HEK293T (cell line): Measurements from ENCODE around the gene CPD.

ENCODE experiments used
- BHLHE40 ChIP-seq: fragments of 450-650 bp; IDR thresholded peaks from 2 replicates; pipeline ENCODE4 v1.6.1; 2016; ENCODE audit warnings: mild to moderate bottlenecking, moderate library complexity, borderline replicate concordance
- FOXA1 ChIP-seq: fragments of 450-650 bp; IDR thresholded peaks from 2 replicates; pipeline ENCODE4 v1.6.1; 2016; ENCODE audit warnings: mild to moderate bottlenecking
- LEF1 ChIP-seq: fragments of 450-650 bp; IDR thresholded peaks from 2 replicates; pipeline ENCODE4 v1.6.1; 2017; ENCODE audit warnings: mild to moderate bottlenecking, borderline replicate concordance

DNA sequence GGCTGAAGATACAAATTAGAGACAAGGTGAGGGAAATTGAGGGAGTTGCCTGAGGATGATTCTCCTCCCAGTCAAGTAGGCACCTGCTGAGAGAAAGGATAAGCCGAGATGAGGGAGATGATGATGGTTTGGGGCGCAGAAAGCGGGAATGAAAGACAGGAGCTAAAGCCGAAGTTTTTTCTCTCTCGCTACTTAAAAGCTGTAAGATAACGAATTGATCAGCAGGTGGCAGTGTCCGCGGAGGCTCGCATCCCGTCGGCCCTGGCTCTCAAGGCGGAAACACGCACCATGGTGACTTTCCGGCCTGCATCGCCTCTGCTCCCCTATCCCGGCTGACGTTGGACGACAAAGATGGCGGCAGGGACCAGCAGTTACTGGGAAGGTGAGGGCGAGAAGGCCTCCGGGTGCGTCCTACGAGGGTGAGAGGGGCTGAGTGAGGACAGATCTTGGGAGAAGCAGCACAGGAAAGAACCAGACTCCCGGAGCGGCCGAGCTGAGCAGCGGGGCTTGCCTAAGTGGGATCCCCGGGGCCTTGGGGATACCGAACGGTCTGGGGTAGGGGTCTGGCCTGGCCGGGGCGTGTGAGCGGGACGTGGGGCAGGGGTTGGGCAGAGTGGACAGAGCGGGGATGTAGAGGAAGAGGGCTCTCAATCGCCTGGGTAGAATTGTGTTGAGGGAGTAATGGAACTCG lies 98.5 kb downstream of the CPD start, which contains the start of gene GOSR1:
- TF ChIP-seq FOXA1 (no peak), BHLHE40 (no peak), LEF1 (no peak)
